Muscle layer of colon (tissue), 2 donors: ENCODE results near the gene FAM120AOS.

Source experiments
- H3K27ac ChIP-seq: one replicate; pipeline ENCODE4 v1.7.0; 2013; ENCODE audit warnings: low read depth, mild to moderate bottlenecking, low read length, moderate library complexity
- H3K27me3 ChIP-seq, 2 donors: one replicate each; pipeline ENCODE4 v1.7.0; 2013; ENCODE audit warnings: low read length in 2 of 2, mild to moderate bottlenecking in 2 of 2; ENCODE audit not compliant: insufficient read depth in 2 of 2, control insufficient read depth in 1 of 2
- H3K36me3 ChIP-seq: one replicate; pipeline ENCODE4 v1.7.0; 2013; ENCODE audit warnings: mild to moderate bottlenecking, low read length; ENCODE audit not compliant: insufficient read depth
- H3K4me1 ChIP-seq: one replicate; pipeline ENCODE4 v1.7.0; 2013; ENCODE audit warnings: mild to moderate bottlenecking, low read length; ENCODE audit not compliant: insufficient read depth
- H3K4me3 ChIP-seq, 2 donors: one replicate each; pipeline ENCODE4 v1.7.0; 2013; ENCODE audit warnings: low read length in 2 of 2, low read depth in 1 of 2, mild to moderate bottlenecking in 1 of 2, moderate library complexity in 1 of 2
- H3K9ac ChIP-seq: one replicate; pipeline ENCODE4 v1.7.0; 2013; ENCODE audit warnings: low read length
- H3K9me3 ChIP-seq: one replicate; pipeline ENCODE4 v1.7.0; 2013; ENCODE audit warnings: mild to moderate bottlenecking, low read length
- donor health status: abdominal sarcoma.
- donor health status: Adenocarcinoma of cecum.

The FAM120AOS gene

GRCh38 chr9:93453047-93453914 is at the start of gene FAM120AOS:
FAM120AOS (minus strand) TSS chr9:93453581; CDS start chr9:93452709, 872 bp downstream.
- H3K9me3 ChIP-seq = no peaks in the 10 kb centered on the region
- peak within 1 kb of the TSS; percentile 98 for H3K27ac ChIP-seq
- peaks cover 31% of the 10 kb centered on the region for H3K4me1 ChIP-seq
- H3K36me3 ChIP-seq = no peaks in the 10 kb centered on the region
- H3K27me3 ChIP-seq = no peaks in the 10 kb centered on the region
- H3K4me3 ChIP-seq = peak within 1 kb of the TSS; percentile 82 to 92
- H3K9ac ChIP-seq = peak within 1 kb of the TSS; percentile 74

GRCh38 chr9:93501406-93501805 is 48.0 kb upstream of the FAM120AOS start:
- Histone ChIP-seq H3K27me3 (no peaks in the 10 kb centered on the region), H3K4me1 (peaks cover 31% of the 10 kb centered on the region), H3K9ac (peak overlapping the region; percentile 25), H3K27ac (peak overlapping the region; percentile 50), H3K9me3 (no peaks in the 10 kb centered on the region), H3K36me3 (peaks cover 45% of the 10 kb centered on the region), H3K4me3 (peak overlapping the region in 1 of 2 donors; percentile 58)

- no peaks in the 10 kb centered on the region for H3K9me3 ChIP-seq
- H3K9ac ChIP-seq = peak overlapping the region; percentile 25
- H3K4me3 ChIP-seq = peak overlapping the region in 1 of 2 donors; percentile 58
- H3K27ac ChIP-seq = peak overlapping the region; percentile 4
- H3K4me1 ChIP-seq = peaks cover 24% of the 10 kb centered on the region
- peaks cover 45% of the 10 kb centered on the region for H3K36me3 ChIP-seq
- no peaks in the 10 kb centered on the region for H3K27me3 ChIP-seq
Observed at GRCh38 chr9:93500571-93501298, 47.4 kb upstream of the FAM120AOS start.

GRCh38 chr9:93496285-93496684 is 42.9 kb upstream of the FAM120AOS start:
- Histone ChIP-seq H3K27ac (no peak overlapping the region), H3K9ac (no peak overlapping the region), H3K4me3 (no peak overlapping the region), H3K27me3 (no peaks in the 10 kb centered on the region), H3K36me3 (peaks cover 34% of the 10 kb centered on the region), H3K4me1 (peaks cover 13% of the 10 kb centered on the region), H3K9me3 (no peaks in the 10 kb centered on the region)

- Histone ChIP-seq H3K36me3 (peaks cover 34% of the 10 kb centered on the region), H3K9me3 (no peaks in the 10 kb centered on the region), H3K9ac (no peak overlapping the region), H3K27me3 (no peaks in the 10 kb centered on the region), H3K4me1 (no peaks in the 10 kb centered on the region), H3K27ac (no peak overlapping the region), H3K4me3 (no peak overlapping the region)
Observed at GRCh38 chr9:93493949-93494348, 40.6 kb upstream of the FAM120AOS start.

- H3K9ac ChIP-seq = no peak overlapping the region
Observed at GRCh38 chr9:93492327-93492726, 38.9 kb upstream of the FAM120AOS start.

GRCh38 chr9:93491593-93492232 is 38.3 kb upstream of the FAM120AOS start:
- no peaks in the 10 kb centered on the region for H3K9me3 ChIP-seq
- H3K4me3 ChIP-seq = no peak overlapping the region
- peaks cover 1% of the 10 kb centered on the region for H3K4me1 ChIP-seq
- H3K27ac ChIP-seq = no peak overlapping the region
- peaks cover 19% of the 10 kb centered on the region for H3K36me3 ChIP-seq
- no peak overlapping the region for H3K9ac ChIP-seq
- no peaks in the 10 kb centered on the region for H3K27me3 ChIP-seq

More at GRCh38 chr9:93492327-93492726, 38.9 kb upstream of the FAM120AOS start:
- no peaks in the 10 kb centered on the region for H3K9me3 ChIP-seq
- no peaks in the 10 kb centered on the region for H3K4me1 ChIP-seq
- no peak overlapping the region for H3K27ac ChIP-seq
- peaks cover 25% of the 10 kb centered on the region for H3K36me3 ChIP-seq
- H3K27me3 ChIP-seq = no peaks in the 10 kb centered on the region
- H3K4me3 ChIP-seq = no peak overlapping the region

- no peaks in the 10 kb centered on the region for H3K9me3 ChIP-seq
- peaks cover 18% of the 10 kb centered on the region for H3K36me3 ChIP-seq
- no peak overlapping the region for H3K27ac ChIP-seq
- no peak overlapping the region for H3K9ac ChIP-seq
- H3K27me3 ChIP-seq = no peaks in the 10 kb centered on the region
- no peak overlapping the region for H3K4me3 ChIP-seq
- H3K4me1 ChIP-seq = peaks cover 9% of the 10 kb centered on the region
Observed at GRCh38 chr9:93488244-93488643, 34.9 kb upstream of the FAM120AOS start.

- Histone ChIP-seq H3K4me3 (no peak overlapping the region), H3K9me3 (no peaks in the 10 kb centered on the region), H3K27ac (no peak overlapping the region), H3K4me1 (peaks cover 9% of the 10 kb centered on the region), H3K9ac (no peak overlapping the region), H3K36me3 (peaks cover 18% of the 10 kb centered on the region), H3K27me3 (no peaks in the 10 kb centered on the region)
Observed at GRCh38 chr9:93486268-93486667, 32.9 kb upstream of the FAM120AOS start.

- H3K4me1 ChIP-seq = peaks cover 21% of the 10 kb centered on the region
- no peaks in the 10 kb centered on the region for H3K9me3 ChIP-seq
- no peak overlapping the region for H3K9ac ChIP-seq
- H3K4me3 ChIP-seq = no peak overlapping the region
- peaks cover 2% of the 10 kb centered on the region for H3K36me3 ChIP-seq
- H3K27ac ChIP-seq = no peak overlapping the region
- no peaks in the 10 kb centered on the region for H3K27me3 ChIP-seq
Observed at GRCh38 chr9:93483497-93483896, 30.1 kb upstream of the FAM120AOS start.

GRCh38 chr9:93480728-93481324 is 27.4 kb upstream of the FAM120AOS start:
- Histone ChIP-seq H3K4me3 (no peak overlapping the region), H3K27me3 (no peaks in the 10 kb centered on the region), H3K36me3 (no peaks in the 10 kb centered on the region), H3K4me1 (peaks cover 17% of the 10 kb centered on the region), H3K9me3 (no peaks in the 10 kb centered on the region), H3K27ac (no peak overlapping the region), H3K9ac (no peak overlapping the region)
